Osteoblast (primary cell): ENCODE measurements around the gene OLFM2. TPM values are rescaled to one million over a fixed set of nuclear protein-coding genes. Genes with fewer than 3 reads are reported as not detected.

ENCODE experiments used
- DNase-seq: peaks from one replicate; pipeline ENCODE4 v3.0.0; 2011; ENCODE audit warnings: low spot score, mixed read lengths; ENCODE audit not compliant: insufficient read length; ENCODE audit errors: missing footprints
- H2AFZ ChIP-seq: 2 replicates; pipeline ENCODE4 v1.6.0; 2011; ENCODE audit warnings: mild to moderate bottlenecking, low read length
- H3K27ac ChIP-seq: 2 replicates; pipeline ENCODE4 v1.5.1; 2011; ENCODE audit warnings: mild to moderate bottlenecking, low read depth, low read length, moderate library complexity
- H3K27me3 ChIP-seq: 2 replicates; pipeline ENCODE4 v1.6.0; 2012; ENCODE audit warnings: mild to moderate bottlenecking, control low read depth, inconsistent platforms, low read length, moderate library complexity; ENCODE audit not compliant: insufficient read depth
- H3K36me3 ChIP-seq: 2 replicates; pipeline ENCODE4 v1.5.1; 2011; ENCODE audit warnings: mild to moderate bottlenecking, low read length, control low read depth, moderate library complexity; ENCODE audit not compliant: insufficient read depth
- H3K4me1 ChIP-seq: 2 replicates; pipeline ENCODE4 v1.5.1; 2011; ENCODE audit warnings: mild to moderate bottlenecking, low read length, control low read depth, moderate library complexity; ENCODE audit not compliant: insufficient read depth
- H3K4me2 ChIP-seq: 2 replicates; pipeline ENCODE4 v1.6.0; 2011; ENCODE audit warnings: mild to moderate bottlenecking, low read length; ENCODE audit not compliant: insufficient read depth
- H3K4me3 ChIP-seq: fragments of 200-600 bp; sonication (generic); 3 replicates; pipeline ENCODE4 v1.5.1; 2012; ENCODE audit warnings: mild to moderate bottlenecking, low read length, inconsistent platforms; ENCODE audit not compliant: insufficient read depth
- H3K79me2 ChIP-seq: 2 replicates; pipeline ENCODE4 v1.6.0; 2012; ENCODE audit warnings: mild to moderate bottlenecking, low read length, control low read depth, inconsistent platforms; ENCODE audit not compliant: insufficient read depth
- H3K9me3 ChIP-seq: 2 replicates; pipeline ENCODE4 v1.5.1; 2011; ENCODE audit warnings: low read depth, low read length, control low read depth
- H4K20me1 ChIP-seq: 2 replicates; pipeline ENCODE4 v1.6.0; 2012; ENCODE audit warnings: mild to moderate bottlenecking, low read length, control low read depth; ENCODE audit not compliant: insufficient read depth
- CTCF ChIP-seq: IDR thresholded peaks from 2 replicates; pipeline ENCODE4 v1.5.1; 2011; ENCODE audit warnings: mild to moderate bottlenecking, low read depth, low read length, moderate library complexity; ENCODE audit errors: extremely low read depth
- total RNA-seq: library from RNA; depleted of rRNA; stranded (reverse); fragments of >200 nt; gene quantifications from 2 replicates; pipeline ENCODE4 v1.2.3, GENCODE V29; 2012

The OLFM2 gene
- total RNA-seq, 1 donor, result 0.72 TPM

GRCh38 chr19:9891609-9892373, 44.5 kb downstream of the OLFM2 start:
- no peak for TF ChIP-seq CTCF
- H3K27ac ChIP-seq, result no peak overlapping the region
- no peak overlapping the region for H3K4me2 ChIP-seq
- H4K20me1 ChIP-seq, result no peaks in the 10 kb centered on the region
- peak; percentile 41 for DNase-seq
- no peaks in the 10 kb centered on the region for H3K9me3 ChIP-seq
- H3K36me3 ChIP-seq, result no peaks in the 10 kb centered on the region
- no peaks in the 10 kb centered on the region for H3K4me1 ChIP-seq
- H3K27me3 ChIP-seq, result no peaks in the 10 kb centered on the region
- no peaks in the 10 kb centered on the region for H3K79me2 ChIP-seq
- H3K4me3 ChIP-seq, result no peak overlapping the region
- H2AFZ ChIP-seq, result no peak overlapping the region

GRCh38 chr19:9885077-9885552, 51.2 kb downstream of the OLFM2 start:
- peak; percentile 74 for DNase-seq
- Histone ChIP-seq H2AFZ (no peak overlapping the region), H3K4me1 (no peaks in the 10 kb centered on the region), H3K9me3 (no peaks in the 10 kb centered on the region), H3K4me2 (peak overlapping the region; percentile 2), H4K20me1 (no peaks in the 10 kb centered on the region), H3K27ac (no peak overlapping the region), H3K27me3 (no peaks in the 10 kb centered on the region), H3K4me3 (no peak overlapping the region), H3K79me2 (no peaks in the 10 kb centered on the region), H3K36me3 (no peaks in the 10 kb centered on the region)
- peak; percentile 55 for TF ChIP-seq CTCF

GRCh38 chr19:9883764-9884163, 52.6 kb downstream of the OLFM2 start:
- H3K4me1 ChIP-seq, result no peaks in the 10 kb centered on the region
- no peak overlapping the region for H3K4me2 ChIP-seq
- H2AFZ ChIP-seq, result no peak overlapping the region
- TF ChIP-seq CTCF, result no peak
- no peaks in the 10 kb centered on the region for H3K36me3 ChIP-seq
- H3K27ac ChIP-seq, result no peak overlapping the region
- H3K9me3 ChIP-seq, result no peaks in the 10 kb centered on the region
- peak; percentile 68 for DNase-seq
- H4K20me1 ChIP-seq, result no peaks in the 10 kb centered on the region
- no peak overlapping the region for H3K4me3 ChIP-seq
- H3K27me3 ChIP-seq, result no peaks in the 10 kb centered on the region
- H3K79me2 ChIP-seq, result no peaks in the 10 kb centered on the region

GRCh38 chr19:9883231-9883758, 53.0 kb downstream of the OLFM2 start:
- no peaks in the 10 kb centered on the region for H3K79me2 ChIP-seq
- peak; percentile 54 for DNase-seq
- no peak overlapping the region for H3K27ac ChIP-seq
- no peaks in the 10 kb centered on the region for H3K27me3 ChIP-seq
- H3K4me1 ChIP-seq, result no peaks in the 10 kb centered on the region
- H3K36me3 ChIP-seq, result no peaks in the 10 kb centered on the region
- H4K20me1 ChIP-seq, result no peaks in the 10 kb centered on the region
- no peak overlapping the region for H3K4me2 ChIP-seq
- no peak for TF ChIP-seq CTCF
- no peak overlapping the region for H2AFZ ChIP-seq
- H3K4me3 ChIP-seq, result no peak overlapping the region
- no peaks in the 10 kb centered on the region for H3K9me3 ChIP-seq
